Neutrophil (primary cell): Measurements from ENCODE around the gene TNFRSF18.

Source experiments
- H3K27ac ChIP-seq: fragments of 200-600 bp; sonication (generic); 2 replicates; pipeline ENCODE4 v1.5.1; 2016; ENCODE audit warnings: mild to moderate bottlenecking, moderate library complexity
- H3K27me3 ChIP-seq: fragments of 200-600 bp; sonication (generic); 2 replicates; pipeline ENCODE4 v1.6.0; 2016; ENCODE audit warnings: mild to moderate bottlenecking
- H3K36me3 ChIP-seq: fragments of 200-600 bp; sonication (generic); 2 replicates; pipeline ENCODE4 v1.5.1; 2017
- H3K4me1 ChIP-seq, 2 experiments: fragments of 200-600 bp in 1 of 2; sonication (generic) in 1 of 2; 1 replicate in 1 of 2; 2 replicates in 1 of 2; pipeline versions ENCODE4 v1.5.1 to v1.6.1; 2013 to 2016; ENCODE audit warnings: low read depth in 1 of 2, low read length in 1 of 2, mild to moderate bottlenecking in 1 of 2, moderate library complexity in 1 of 2; ENCODE audit not compliant: control insufficient read depth in 1 of 2, insufficient read depth in 1 of 2
- H3K4me3 ChIP-seq, 2 experiments: fragments of 200-600 bp in 1 of 2; sonication (generic) in 1 of 2; 1 replicate in 1 of 2; 2 replicates in 1 of 2; pipeline ENCODE4 v1.5.1; 2013 to 2016; ENCODE audit warnings: low read depth in 1 of 2, low read length in 1 of 2, mild to moderate bottlenecking in 1 of 2, moderate library complexity in 1 of 2
- H3K9me3 ChIP-seq: fragments of 200-600 bp; sonication (generic); 2 replicates; pipeline ENCODE4 v1.5.1; 2016
- TF ChIP-seq, protein P1 (sequence below): fragments of 200-600 bp; sonication (generic); IDR thresholded peaks from 2 replicates; pipeline ENCODE4 v1.5.1; 2016; ENCODE audit warnings: antibody characterized with exemption

TNFRSF18 gene

DNA sequence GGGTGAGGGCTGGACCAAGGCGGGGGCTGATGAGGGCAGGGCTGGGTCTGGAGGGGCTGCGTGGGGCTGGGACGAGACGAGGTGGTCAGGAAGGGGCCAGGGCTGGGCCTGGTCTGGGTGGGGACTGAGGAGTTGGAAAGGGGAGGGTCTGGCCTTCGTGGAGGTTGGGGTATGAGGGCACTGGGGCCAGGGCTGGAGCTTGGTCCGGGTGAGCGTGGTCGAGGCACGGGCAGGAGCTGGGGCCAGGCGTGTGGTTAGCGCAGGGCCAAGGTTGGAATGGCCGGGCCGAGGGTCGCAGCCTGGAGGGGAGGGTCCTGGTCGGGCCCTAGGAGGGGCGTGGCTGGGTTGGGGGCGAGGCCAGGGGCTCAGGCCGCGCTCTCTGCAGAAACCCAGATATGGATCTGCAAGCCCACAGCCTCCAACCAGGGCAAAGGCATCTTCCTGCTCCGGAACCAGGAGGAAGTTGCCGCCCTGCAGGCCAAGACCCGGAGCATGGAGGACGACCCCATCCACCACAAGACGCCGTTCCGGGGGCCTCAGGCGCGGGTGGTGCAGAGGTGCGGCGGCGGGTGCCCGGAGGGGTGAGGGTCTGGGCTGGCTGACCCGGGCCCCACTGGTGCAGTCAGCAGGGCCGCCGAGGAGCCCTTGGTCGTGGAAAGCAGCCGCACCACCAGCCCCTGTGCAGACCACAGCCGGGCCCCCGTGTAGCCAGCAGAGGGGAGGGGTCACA, 23.7 kb downstream of the TNFRSF18 start:
- Histone ChIP-seq H3K4me1 (no peaks in the 10 kb centered on the region), H3K27me3 (peaks cover 28% of the 10 kb centered on the region), H3K4me3 (no peak overlapping the region), H3K9me3 (no peaks in the 10 kb centered on the region), H3K36me3 (no peaks in the 10 kb centered on the region), H3K27ac (no peak overlapping the region)
- TF ChIP-seq, protein P1, sequence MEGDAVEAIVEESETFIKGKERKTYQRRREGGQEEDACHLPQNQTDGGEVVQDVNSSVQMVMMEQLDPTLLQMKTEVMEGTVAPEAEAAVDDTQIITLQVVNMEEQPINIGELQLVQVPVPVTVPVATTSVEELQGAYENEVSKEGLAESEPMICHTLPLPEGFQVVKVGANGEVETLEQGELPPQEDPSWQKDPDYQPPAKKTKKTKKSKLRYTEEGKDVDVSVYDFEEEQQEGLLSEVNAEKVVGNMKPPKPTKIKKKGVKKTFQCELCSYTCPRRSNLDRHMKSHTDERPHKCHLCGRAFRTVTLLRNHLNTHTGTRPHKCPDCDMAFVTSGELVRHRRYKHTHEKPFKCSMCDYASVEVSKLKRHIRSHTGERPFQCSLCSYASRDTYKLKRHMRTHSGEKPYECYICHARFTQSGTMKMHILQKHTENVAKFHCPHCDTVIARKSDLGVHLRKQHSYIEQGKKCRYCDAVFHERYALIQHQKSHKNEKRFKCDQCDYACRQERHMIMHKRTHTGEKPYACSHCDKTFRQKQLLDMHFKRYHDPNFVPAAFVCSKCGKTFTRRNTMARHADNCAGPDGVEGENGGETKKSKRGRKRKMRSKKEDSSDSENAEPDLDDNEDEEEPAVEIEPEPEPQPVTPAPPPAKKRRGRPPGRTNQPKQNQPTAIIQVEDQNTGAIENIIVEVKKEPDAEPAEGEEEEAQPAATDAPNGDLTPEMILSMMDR: no peak

GRCh38 chr1:1181938-1182410, 24.4 kb downstream of the TNFRSF18 start:
- Histone ChIP-seq H3K4me3 (no peak overlapping the region), H3K9me3 (no peaks in the 10 kb centered on the region), H3K27me3 (peaks cover 30% of the 10 kb centered on the region), H3K4me1 (no peaks in the 10 kb centered on the region), H3K36me3 (no peaks in the 10 kb centered on the region), H3K27ac (no peak overlapping the region)
- TF ChIP-seq, protein P1: no peak

DNA sequence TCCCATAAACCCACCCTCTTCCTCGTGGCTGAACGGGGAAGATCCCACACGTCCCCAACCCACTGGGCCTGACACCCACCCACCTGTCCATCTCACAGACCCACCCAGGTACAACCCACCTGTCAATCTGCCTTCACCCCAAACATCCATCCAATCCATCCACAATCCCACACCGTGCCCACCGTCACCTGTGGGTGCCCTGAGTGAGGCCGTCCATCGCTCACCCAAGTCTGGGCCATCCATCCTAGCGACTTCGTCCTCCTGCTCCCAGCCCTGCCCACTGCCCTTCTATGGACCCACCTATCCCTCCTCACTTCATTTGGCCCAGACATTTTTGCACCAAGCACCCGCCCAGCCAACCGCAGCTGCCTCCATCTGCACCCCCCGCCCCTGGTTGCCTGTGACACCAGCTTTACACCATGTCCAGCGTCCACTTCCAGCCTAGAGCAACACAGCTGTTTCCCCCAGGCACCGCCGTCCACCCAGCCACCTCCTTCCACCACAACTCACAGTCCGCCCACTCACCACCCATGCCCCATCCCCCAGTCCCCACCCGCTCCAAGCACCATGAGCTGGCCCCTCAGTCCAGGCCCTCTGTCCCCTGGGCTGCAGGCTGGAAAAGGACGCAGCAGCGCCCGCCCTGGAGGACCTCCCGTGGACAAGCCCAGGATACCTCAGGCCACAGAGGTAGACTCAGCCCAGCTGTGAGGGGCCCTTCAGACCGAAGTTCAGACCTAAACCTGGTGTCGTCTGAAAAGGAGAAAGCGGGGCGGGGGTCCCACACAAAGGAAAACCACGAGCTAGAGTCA, 25.1 kb downstream of the TNFRSF18 start:
- Histone ChIP-seq H3K4me1 (no peaks in the 10 kb centered on the region), H3K36me3 (no peaks in the 10 kb centered on the region), H3K27ac (no peak overlapping the region), H3K4me3 (no peak overlapping the region), H3K9me3 (no peaks in the 10 kb centered on the region), H3K27me3 (peaks cover 37% of the 10 kb centered on the region)
- TF ChIP-seq, protein P1: no peak

DNA sequence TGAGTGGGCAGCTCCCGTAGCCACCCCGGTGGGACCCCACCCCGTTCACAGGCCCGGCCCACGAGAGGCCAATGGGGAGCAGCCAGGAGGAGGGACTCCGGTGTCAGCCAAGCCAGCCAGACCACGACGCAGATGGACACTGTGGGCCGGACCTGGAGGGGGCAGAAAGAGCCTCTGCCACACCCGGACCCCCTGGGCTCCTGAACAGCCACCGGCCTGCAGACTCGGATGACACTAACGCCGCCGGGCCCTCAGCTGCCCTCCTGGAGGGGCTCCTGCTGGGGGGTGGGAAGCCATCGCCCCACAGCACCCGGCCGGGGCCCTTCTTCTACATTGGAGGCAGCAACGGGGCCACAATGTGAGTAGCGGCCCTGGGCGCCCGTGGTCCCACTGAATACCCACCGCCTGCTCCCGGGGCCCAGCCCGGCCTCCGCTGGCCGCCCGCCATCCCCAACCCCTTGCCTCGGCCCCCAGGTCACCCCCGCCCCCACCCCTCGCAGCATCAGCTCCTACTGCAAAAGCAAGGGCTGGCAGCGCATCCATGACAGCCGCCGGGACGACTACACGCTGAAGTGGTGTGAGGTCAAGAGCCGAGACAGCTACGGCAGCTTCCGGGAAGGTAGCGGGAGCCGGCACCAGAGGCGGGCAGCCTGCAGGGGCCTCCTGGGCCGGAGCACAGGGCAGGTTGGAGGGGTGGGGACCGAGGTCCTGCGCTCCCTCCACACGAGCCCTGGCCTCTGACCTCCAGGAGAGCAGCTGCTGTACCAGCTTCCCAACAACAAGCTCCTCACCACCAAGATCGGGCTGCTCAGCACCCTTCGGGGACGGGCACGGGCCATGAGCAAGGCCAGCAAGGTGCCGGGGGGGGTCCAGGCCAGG, 26.2 kb downstream of the TNFRSF18 start:
- no peak overlapping the region for H3K4me3 ChIP-seq
- TF ChIP-seq, protein P1: no peak
- peaks cover 48% of the 10 kb centered on the region for H3K27me3 ChIP-seq
- no peaks in the 10 kb centered on the region for H3K9me3 ChIP-seq
- no peaks in the 10 kb centered on the region for H3K36me3 ChIP-seq
- H3K27ac ChIP-seq: no peak overlapping the region
- H3K4me1 ChIP-seq: no peaks in the 10 kb centered on the region

DNA sequence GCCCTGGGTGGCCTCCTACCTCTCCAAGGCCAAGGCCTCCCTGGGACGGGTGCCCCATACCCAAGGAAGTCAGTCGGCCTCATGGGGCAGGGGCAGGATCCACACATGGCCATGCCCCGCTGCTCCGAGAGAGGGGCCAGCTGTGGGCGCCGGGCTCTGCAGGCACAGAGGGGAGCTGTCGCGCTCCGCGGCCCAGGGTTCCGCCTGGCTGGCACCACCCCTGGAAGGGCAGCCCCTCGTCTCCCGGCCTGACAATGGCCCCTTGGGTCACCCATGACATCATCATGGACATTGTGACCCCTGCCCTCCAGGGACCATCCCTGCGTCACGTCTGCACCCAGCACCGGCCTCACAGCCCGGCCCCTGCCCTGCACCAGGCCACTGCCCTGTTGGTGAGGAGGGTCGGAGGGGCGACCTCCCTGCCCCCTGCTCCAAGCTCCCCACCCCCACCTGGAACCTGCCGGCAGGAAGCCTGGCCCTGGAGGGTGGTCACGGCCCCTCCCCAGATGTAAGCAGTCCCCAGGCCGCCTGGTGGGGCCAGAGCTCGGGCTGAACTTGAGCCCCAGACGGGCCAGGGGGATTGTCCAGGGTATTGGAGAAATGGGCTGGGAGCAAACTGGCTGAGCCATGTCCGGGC, 26.9 kb downstream of the TNFRSF18 start:
- H3K9me3 ChIP-seq: no peaks in the 10 kb centered on the region
- TF ChIP-seq, protein P1: no peak
- peaks cover 55% of the 10 kb centered on the region for H3K27me3 ChIP-seq
- no peaks in the 10 kb centered on the region for H3K36me3 ChIP-seq
- no peak overlapping the region for H3K4me3 ChIP-seq
- H3K4me1 ChIP-seq: no peaks in the 10 kb centered on the region
- H3K27ac ChIP-seq: no peak overlapping the region
